H1 (cell line): ENCODE results near the gene SSRP1. TPM values are rescaled to one million over a fixed set of nuclear protein-coding genes. Genes with fewer than 3 reads are reported as not detected.

Experiments used
- CTCF ChIA-PET: fragments of 300-600 bp; sonication (Branson Sonifier 250); formaldehyde crosslinking; loops from one replicate; lab custom pipeline; 2021; ENCODE audit not compliant: partially characterized antibody; lab: Charles Lee
- POLR2A ChIA-PET: fragments of 300-600 bp; sonication (Branson Sonifier 250); formaldehyde crosslinking; loops from one replicate; lab custom pipeline; 2021; ENCODE audit warnings: inconsistent platforms; ENCODE audit not compliant: partially characterized antibody; lab: Charles Lee
- DNase-seq, 2 experiments: peaks; one replicate each; pipeline versions ENCODE4 v3.0.0 to v3.0.0-alpha.2; 2010 to 2022; ENCODE audit warnings: low spot score in 2 of 2, low read depth in 1 of 2, mixed read lengths in 1 of 2
- FAIRE-seq: peaks from 2 replicates; lab custom pipeline; 2011; peaks lifted over from hg19 to GRCh38; lab: Jason Lieb, UNC
- H2AFZ ChIP-seq: 2 replicates; pipeline ENCODE4 v1.8.1; 2012; ENCODE audit warnings: low read length, inconsistent platforms
- H2AK5ac ChIP-seq: 2 replicates; pipeline ENCODE4 v1.6.1; 2013; ENCODE audit warnings: low read depth, low read length
- H2BK120ac ChIP-seq: replicated peaks from 2 replicates; pipeline ENCODE3; 2013; ENCODE audit warnings: low read depth, low read length, inconsistent platforms
- H2BK12ac ChIP-seq: 2 replicates; pipeline ENCODE4 v1.6.1; 2013; ENCODE audit warnings: low read depth, low read length
- H2BK15ac ChIP-seq: 2 replicates; pipeline ENCODE4 v1.6.1; 2013; ENCODE audit warnings: low read length
- H2BK20ac ChIP-seq: 2 replicates; pipeline ENCODE4 v1.6.1; 2013; ENCODE audit warnings: low read length
- H2BK5ac ChIP-seq: 2 replicates; pipeline ENCODE4 v1.6.1; 2013; ENCODE audit warnings: low read depth, low read length
- H3K14ac ChIP-seq: 2 replicates; pipeline ENCODE4 v1.6.1; 2013; ENCODE audit warnings: inconsistent platforms; ENCODE audit not compliant: insufficient read length
- H3K18ac ChIP-seq: 2 replicates; pipeline ENCODE4 v1.6.1; 2013; ENCODE audit warnings: low read length; ENCODE audit errors: extremely low read depth
- H3K23ac ChIP-seq: 2 replicates; pipeline ENCODE4 v1.6.1; 2013; ENCODE audit warnings: inconsistent platforms; ENCODE audit not compliant: insufficient read length
- H3K23me2 ChIP-seq: 2 replicates; pipeline ENCODE4 v1.6.1; 2013; ENCODE audit warnings: low read depth, low read length
- H3K27ac ChIP-seq: 2 replicates; pipeline ENCODE4 v1.6.1; 2011; ENCODE audit warnings: low read depth, low read length, inconsistent platforms
- H3K27me3 ChIP-seq, 4 experiments: replicated peaks in 1 of 4; 1 replicate in 1 of 4; 2 replicates in 3 of 4; pipeline versions ENCODE4 v1.6.1 to v1.8.1; 2011 to 2013; ENCODE audit warnings: low read length in 3 of 4, mild to moderate bottlenecking in 3 of 4, inconsistent platforms in 2 of 4, mixed read lengths in 2 of 4, moderate library complexity in 1 of 4; ENCODE audit not compliant: control insufficient read depth in 3 of 4, insufficient read depth in 3 of 4; ENCODE audit errors: extremely low read depth in 1 of 4
- H3K36me3 ChIP-seq, 4 experiments: 2 replicates each; pipeline versions ENCODE4 v1.6.1 to v1.8.1; 2011 to 2013; ENCODE audit warnings: mild to moderate bottlenecking in 4 of 4, low read length in 3 of 4, moderate library complexity in 2 of 4, control low read depth in 1 of 4, inconsistent platforms in 1 of 4; ENCODE audit not compliant: insufficient read depth in 4 of 4, control insufficient read depth in 2 of 4
- H3K4ac ChIP-seq: replicated peaks from 2 replicates; pipeline ENCODE3; 2013; ENCODE audit warnings: low read length, low read depth, mixed read lengths, inconsistent platforms; ENCODE audit not compliant: insufficient read length
- H3K4me1 ChIP-seq, 4 experiments: replicated peaks in 1 of 4; 1 replicate in 1 of 4; 2 replicates in 3 of 4; pipeline versions ENCODE4 v1.6.1 to v1.8.1; 2011 to 2013; ENCODE audit warnings: low read length in 3 of 4, inconsistent platforms in 2 of 4, mixed read lengths in 1 of 4; ENCODE audit not compliant: insufficient read depth in 4 of 4, control insufficient read depth in 3 of 4
- H3K4me2 ChIP-seq, 2 experiments: 2 replicates each; pipeline versions ENCODE4 v1.6.1 to v1.8.1; 2011 to 2013; ENCODE audit warnings: low read depth in 2 of 2, low read length in 2 of 2, control low read depth in 1 of 2, inconsistent platforms in 1 of 2, mild to moderate bottlenecking in 1 of 2; ENCODE audit not compliant: insufficient read depth in 1 of 2
- H3K4me3 ChIP-seq, 4 experiments: fragments of 200-600, 300-600 bp in 1 of 4; sonication (generic), shearing (Covaris generic), sonication (Bioruptor Twin) in 1 of 4; 2 replicates each; pipeline versions ENCODE4 v1.5.1 to v1.8.1; 2011 to 2016; ENCODE audit warnings: low read length in 4 of 4, low read depth in 3 of 4, control low read depth in 2 of 4, inconsistent platforms in 2 of 4, mild to moderate bottlenecking in 2 of 4, mixed read lengths in 1 of 4, moderate library complexity in 1 of 4; ENCODE audit not compliant: insufficient read depth in 2 of 4; ENCODE audit errors: extremely low read depth in 1 of 4
- H3K56ac ChIP-seq: replicated peaks from 2 replicates; pipeline ENCODE3; 2013; ENCODE audit warnings: low read depth, mild to moderate bottlenecking, mixed read lengths, low read length, inconsistent platforms; ENCODE audit not compliant: insufficient read length
- H3K79me1 ChIP-seq: 2 replicates; pipeline ENCODE4 v1.6.1; 2013; ENCODE audit warnings: low read depth, low read length, control low read depth
- H3K79me2 ChIP-seq, 2 experiments: 2 replicates each; pipeline versions ENCODE4 v1.6.1 to v1.8.1; 2012 to 2013; ENCODE audit warnings: low read length in 2 of 2, mild to moderate bottlenecking in 2 of 2, inconsistent platforms in 1 of 2; ENCODE audit not compliant: insufficient read depth in 2 of 2, control insufficient read depth in 1 of 2
- H3K9ac ChIP-seq, 4 experiments: replicated peaks in 1 of 4; 1 replicate in 1 of 4; 2 replicates in 3 of 4; pipeline versions ENCODE4 v1.6.1 to v1.8.1; 2011 to 2013; ENCODE audit warnings: low read depth in 3 of 4, low read length in 3 of 4, control low read depth in 2 of 4, mild to moderate bottlenecking in 2 of 4, moderate library complexity in 2 of 4, inconsistent platforms in 1 of 4; ENCODE audit errors: extremely low read depth in 1 of 4
- H3K9me3 ChIP-seq, 2 experiments: 2 replicates each; pipeline versions ENCODE4 v1.6.1 to v1.8.1; 2012 to 2013; ENCODE audit warnings: mild to moderate bottlenecking in 2 of 2, moderate library complexity in 2 of 2, control low read depth in 1 of 2, inconsistent platforms in 1 of 2, low read depth in 1 of 2, low read length in 1 of 2, mixed read lengths in 1 of 2; ENCODE audit not compliant: insufficient read depth in 2 of 2
- H4K20me1 ChIP-seq, 2 experiments: replicated peaks in 1 of 2; 2 replicates each; pipeline versions ENCODE3 to v1.8.1; 2011 to 2013; ENCODE audit warnings: inconsistent platforms in 2 of 2, low read length in 2 of 2, mild to moderate bottlenecking in 1 of 2; ENCODE audit not compliant: insufficient read depth in 2 of 2, control insufficient read depth in 1 of 2
- H4K5ac ChIP-seq: 2 replicates; pipeline ENCODE4 v1.6.1; 2013; ENCODE audit warnings: low read length, low read depth, mixed read lengths, inconsistent platforms; ENCODE audit not compliant: insufficient read length
- H4K8ac ChIP-seq: 2 replicates; pipeline ENCODE4 v1.8.0; 2013; ENCODE audit warnings: mild to moderate bottlenecking, moderate library complexity, low read length, inconsistent platforms; ENCODE audit not compliant: insufficient read depth; ENCODE audit errors: extremely low read depth
- H4K91ac ChIP-seq: replicated peaks from 2 replicates; pipeline ENCODE3; 2013; ENCODE audit warnings: low read length, mixed read lengths, inconsistent platforms; ENCODE audit not compliant: insufficient read length
- CBX5 ChIP-seq: fragments of 300-800, 300-1000 bp; sonication (generic); IDR thresholded peaks from 2 replicates; pipeline ENCODE4 v1.7.1; 2016; ENCODE audit warnings: antibody characterized with exemption, low read length, low read depth
- CEBPB ChIP-seq: IDR thresholded peaks from 2 replicates; pipeline ENCODE4 v1.6.1; 2012; ENCODE audit warnings: low read depth, low read length
- CTCF ChIP-seq, 3 experiments: IDR thresholded peaks; 1 replicate in 2 of 3; 2 replicates in 1 of 3; pipeline versions ENCODE4 v1.5.1 to v1.6.1; 2011; ENCODE audit warnings: low read length in 3 of 3, mild to moderate bottlenecking in 3 of 3, inconsistent platforms in 2 of 3, low read depth in 1 of 3, moderate library complexity in 1 of 3; ENCODE audit not compliant: insufficient read depth in 1 of 3; ENCODE audit errors: control extremely low read depth in 1 of 3
- EP300 ChIP-seq, 2 experiments: IDR thresholded peaks; 1 replicate in 1 of 2; 2 replicates in 1 of 2; pipeline ENCODE4 v1.6.1; 2011 to 2012; ENCODE audit warnings: low read depth in 2 of 2, low read length in 2 of 2, mild to moderate bottlenecking in 2 of 2, borderline replicate concordance in 1 of 2, inconsistent platforms in 1 of 2, moderate library complexity in 1 of 2
- FOSL1 ChIP-seq: IDR thresholded peaks from 2 replicates; pipeline ENCODE4 v1.6.1; 2011; ENCODE audit warnings: mild to moderate bottlenecking, low read depth, low read length, moderate library complexity; ENCODE audit not compliant: insufficient read depth
- HDAC2 ChIP-seq, 2 experiments: fragments of 300-600 bp in 1 of 2; sonication (generic) in 1 of 2; IDR thresholded peaks; 2 replicates each; pipeline ENCODE4 v1.6.1; 2011 to 2012; ENCODE audit warnings: low read depth in 2 of 2, low read length in 2 of 2, mild to moderate bottlenecking in 2 of 2, moderate library complexity in 2 of 2, borderline replicate concordance in 1 of 2, inconsistent platforms in 1 of 2
- MAFK ChIP-seq: IDR thresholded peaks from 2 replicates; pipeline ENCODE4 v1.6.1; 2012; ENCODE audit warnings: low read depth, mild to moderate bottlenecking, improper control_type of control experiment, low read length
- SIX5 ChIP-seq: IDR thresholded peaks from 2 replicates; pipeline ENCODE4 v1.6.1; 2011; ENCODE audit warnings: mild to moderate bottlenecking, low read depth, low read length
- TCF12 ChIP-seq: IDR thresholded peaks from 2 replicates; pipeline ENCODE4 v1.6.1; 2011; ENCODE audit warnings: low read depth, mild to moderate bottlenecking, low read length
- TEAD4 ChIP-seq: IDR thresholded peaks from 2 replicates; pipeline ENCODE4 v1.6.1; 2012; ENCODE audit warnings: low read depth, low read length, inconsistent platforms, mixed read lengths
- WGBS, 2 experiments: shearing (Covaris generic) in 1 of 2; methylation state at CpG; one replicate each; pipeline versions ENCODE4 v1.1.6 to v1.1.7; 2013 to 2015; ENCODE audit warnings: low lambda C conversion rate in 2 of 2, mixed read lengths in 2 of 2, inconsistent platforms in 1 of 2, low coverage in 1 of 2, missing lambda C conversion rate in 1 of 2; ENCODE audit not compliant: insufficient replicate concordance in 2 of 2, insufficient coverage in 1 of 2, insufficient read length in 1 of 2; ENCODE audit errors: extremely low coverage in 1 of 2, missing lambda C conversion rate in 1 of 2; 5-methylcytosine and 5-hydroxymethylcytosine counted together
- polyA plus RNA-seq, 7 experiments: library from polyadenylated mRNA; depleted of rRNA in 3 of 7; stranded (reverse) in 5 of 7; unstranded in 2 of 7; fragments of >200 nt in 5 of 7; fragments of 200-250 nt in 2 of 7; gene quantifications; 1 replicate in 5 of 7; 2 replicates in 1 of 7; 4 replicates in 1 of 7; pipeline versions ENCODE4 v1.2.1 to v1.2.3, GENCODE V29; 2011 to 2013; ENCODE audit warnings: missing spikeins in 2 of 7, mixed read lengths in 2 of 7
- total RNA-seq: library from RNA; stranded (reverse); fragmentation: NEBNext Ultra II Directional; extraction: Animal tissue kit (Norgen Biotek cat#: 25700); gene quantifications from 2 replicates; pipeline ENCODE4 v1.2.1, GENCODE V29; 2021

The SSRP1 gene
- total and polyA plus RNA-seq, 2 of the 8 experiments (the other 6 are each of a cell fraction or from before 2014, with no cell fraction given) = 259 to 281 TPM

GRCh38 chr11:57342702-57343101, 7.0 kb upstream of the SSRP1 start:
- H3K4ac ChIP-seq = no peak overlapping the region
- H2BK120ac ChIP-seq = no peak overlapping the region
- H3K27me3 ChIP-seq = peaks cover 0 to 9% (median 4%) of the 10 kb centered on the region in 4 experiments; a peak in 4 of 7 replicates
- H3K23ac ChIP-seq = no peak overlapping the region
- 83% methylated on average over 11 of the region's 11 CpGs; no CpG with 5 or more reads in 1 of the 2 experiments for WGBS, 2 experiments
- H3K56ac ChIP-seq = no peak overlapping the region
- no peak overlapping the region for H3K18ac ChIP-seq
- H3K36me3 ChIP-seq = no peaks in the 10 kb centered on the region
- H3K9ac ChIP-seq = no peak overlapping the region
- H3K27ac ChIP-seq = no peak overlapping the region
- peaks cover 5 to 14% (median 7%) of the 10 kb centered on the region in 4 experiments; a peak in 6 of 7 replicates for H3K4me1 ChIP-seq
- H4K5ac ChIP-seq = no peak overlapping the region
- H2AK5ac ChIP-seq = no peak overlapping the region
- no peak overlapping the region for H2BK12ac ChIP-seq
- no peak overlapping the region for H3K14ac ChIP-seq
- no peaks in the 10 kb centered on the region for H3K23me2 ChIP-seq
- no peak overlapping the region for H2BK15ac ChIP-seq
- no peaks in the 10 kb centered on the region for H3K79me1 ChIP-seq
- H4K8ac ChIP-seq = no peak overlapping the region
- ChIA-PET POLR2A (interaction anchor here (1.3 to 45.7 kb wide), 3 partner anchors 10 to 296 kb away, joined by 3 to 1279 read pairs (median 5); partner anchors contain the start of gene TNKS1BP1), CTCF (interaction anchor here (0.9 to 6.3 kb wide), 12 partner anchors 10 to 302 kb away, joined by 3 to 49 read pairs (median 4); partner anchors contain the start of gene RTN4RL2)
- 0 out of 2 replicates have a peak overlapping the region, but pooled peaks have one; percentile 18 for H2AFZ ChIP-seq
- H4K20me1 ChIP-seq = no peaks in the 10 kb centered on the region
- FAIRE-seq = no peak
- H3K4me3 ChIP-seq = no peak overlapping the region
- H3K9me3 ChIP-seq = no peaks in the 10 kb centered on the region
- H3K4me2 ChIP-seq = no peak overlapping the region
- H2BK5ac ChIP-seq = no peak overlapping the region
- H3K79me2 ChIP-seq = no peaks in the 10 kb centered on the region
- no peak overlapping the region for H4K91ac ChIP-seq
- no peak overlapping the region for H2BK20ac ChIP-seq
- DNase-seq = no peak
- TF ChIP-seq CBX5 = no peak
- no peak for TF ChIP-seq CTCF (IDR thresholded peaks at IDR 0.05; ENCODE audit: control extremely low read depth in 1 of 3, insufficient read depth in 1 of 3, low read depth in 1 of 3, low read length in 3 of 3)
- TF ChIP-seq TEAD4 = no peak
- TF ChIP-seq SIX5 = no peak
- no peak for TF ChIP-seq MAFK
- no peak for TF ChIP-seq TCF12
- no peak for TF ChIP-seq CEBPB
- no peak for TF ChIP-seq EP300 (IDR thresholded peaks at IDR 0.05; ENCODE audit: borderline replicate concordance in 1 of 2, low read depth in 2 of 2, low read length in 2 of 2)
- TF ChIP-seq FOSL1 = no peak
- TF ChIP-seq HDAC2 (IDR thresholded peaks at IDR 0.05; ENCODE audit: borderline replicate concordance in 1 of 2, low read depth in 2 of 2, low read length in 2 of 2) = no peak
